ENCODE results near the gene KIAA0753. TPM values are rescaled to one million over a fixed set of nuclear protein-coding genes. Genes with fewer than 3 reads are reported as not detected.

Gene KIAA0753
- total and polyA plus RNA-seq, 2 of the 8 experiments (the other 6 are each of a cell fraction or from before 2014, with no cell fraction given): 5.0 to 27.1 TPM

DNA sequence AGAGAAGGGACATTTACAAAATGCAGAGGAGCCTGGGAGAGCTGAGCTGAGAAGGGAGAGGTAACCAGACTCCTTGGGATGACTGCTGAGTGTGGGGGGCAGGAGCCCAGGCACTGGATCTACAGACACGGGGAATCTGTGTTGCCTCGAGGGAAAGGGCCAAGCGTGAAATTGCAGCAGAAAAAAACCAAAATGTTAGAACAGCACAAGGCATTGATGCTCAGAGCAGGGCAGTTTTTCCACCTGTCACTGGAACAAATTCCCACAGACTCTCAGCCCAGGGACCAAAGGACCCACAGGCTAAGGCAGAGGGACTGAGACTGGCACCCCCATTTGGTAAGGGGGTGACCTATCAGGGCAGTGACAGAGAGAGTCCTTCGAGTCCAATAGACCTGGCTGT is 86.2 kb downstream of the KIAA0753 start:
- Histone ChIP-seq H3K9me3 (ENCODE audit: insufficient read depth in 2 of 2, low read depth in 1 of 2, low read length in 1 of 2) (no peaks in the 10 kb centered on the region), H2BK20ac (ENCODE audit: low read length) (no peak overlapping the region), H3K23me2 (ENCODE audit: low read depth, low read length) (peaks cover 14% of the 10 kb centered on the region; the same call in 1 of the 2 replicates), H3K27me3 (replicated peaks in 1 of 4; ENCODE audit: control insufficient read depth in 3 of 4, extremely low read depth in 1 of 4, insufficient read depth in 3 of 4, low read length in 3 of 4) (peaks cover 14 to 42% (median 34%) of the 10 kb centered on the region in 4 experiments), H3K4me2 (ENCODE audit: insufficient read depth in 1 of 2, low read depth in 2 of 2, low read length in 2 of 2) (peak overlapping the region in 1 of 2 experiments; percentile 83; a peak in 1 of 4 replicates), H3K9ac (replicated peaks in 1 of 4; ENCODE audit: extremely low read depth in 1 of 4, low read depth in 3 of 4, low read length in 3 of 4) (no peak overlapping the region), H3K36me3 (ENCODE audit: control insufficient read depth in 2 of 4, insufficient read depth in 4 of 4, low read length in 3 of 4) (no peaks in the 10 kb centered on the region), H2AK5ac (ENCODE audit: low read depth, low read length) (no peak overlapping the region), H3K14ac (ENCODE audit: insufficient read length) (no peak overlapping the region), H2BK120ac (replicated peaks; ENCODE audit: low read depth, low read length) (no peak overlapping the region), H2AFZ (ENCODE audit: low read length) (no peak overlapping the region), H3K56ac (replicated peaks; ENCODE audit: insufficient read length, low read depth, low read length) (no peak overlapping the region), H4K20me1 (replicated peaks in 1 of 2; ENCODE audit: control insufficient read depth in 1 of 2, insufficient read depth in 2 of 2, low read length in 2 of 2) (peaks cover 0 to 5% of the 10 kb centered on the region in 2 experiments), H4K5ac (ENCODE audit: insufficient read length, low read depth, low read length) (no peak overlapping the region), H3K79me1 (ENCODE audit: low read depth, low read length) (no peaks in the 10 kb centered on the region), H3K4ac (replicated peaks; ENCODE audit: insufficient read length, low read depth, low read length) (no peak overlapping the region), H2BK15ac (ENCODE audit: low read length) (0 out of 2 replicates have a peak overlapping the region, but pooled peaks have one; percentile 32), H3K23ac (ENCODE audit: insufficient read length) (no peak overlapping the region), H2BK12ac (ENCODE audit: low read depth, low read length) (no peak overlapping the region), H3K79me2 (ENCODE audit: control insufficient read depth in 1 of 2, insufficient read depth in 2 of 2, low read length in 2 of 2) (no peaks in the 10 kb centered on the region), H3K4me1 (replicated peaks in 1 of 4; ENCODE audit: control insufficient read depth in 3 of 4, insufficient read depth in 4 of 4, low read length in 3 of 4) (peaks cover 4 to 19% (median 12%) of the 10 kb centered on the region in 4 experiments), H4K8ac (ENCODE audit: extremely low read depth, insufficient read depth, low read length) (no peak overlapping the region), H4K91ac (replicated peaks; ENCODE audit: insufficient read length, low read length) (no peak overlapping the region), H2BK5ac (ENCODE audit: low read depth, low read length) (no peak overlapping the region), H3K4me3 (ENCODE audit: extremely low read depth in 1 of 4, insufficient read depth in 2 of 4, low read depth in 3 of 4, low read length in 4 of 4) (no peak overlapping the region), H3K27ac (ENCODE audit: low read depth, low read length) (no peak overlapping the region), H3K18ac (ENCODE audit: extremely low read depth, low read length) (no peak overlapping the region)
- ChIA-PET CTCF (ENCODE audit: partially characterized antibody) (interaction anchor here (0.7 to 2.7 kb wide), 10 partner anchors 25 to 904 kb away, joined by 3 to 10 read pairs (median 4); no protein-coding TSS in a partner anchor), POLR2A (ENCODE audit: partially characterized antibody) (interaction anchor here (1.3 kb wide), 1 partner anchor 63 kb away, joined by 6 read pairs; no protein-coding TSS in a partner anchor)
- WGBS, 2 experiments (ENCODE audit: extremely low coverage in 1 of 2, insufficient coverage in 1 of 2, insufficient read length in 1 of 2, insufficient replicate concordance in 2 of 2, low coverage in 1 of 2, low lambda C conversion rate in 2 of 2, missing lambda C conversion rate in 1 of 2): 91% methylated on average over 2 of the region's 4 CpGs; no CpG with 5 or more reads in 1 of the 2 experiments
- no peak for FAIRE-seq
- no peak for DNase-seq (ENCODE audit: low read depth in 1 of 2, low spot score in 2 of 2)
- TF ChIP-seq MAX (IDR thresholded peaks at IDR 0.05) (no peak), BACH1 (IDR thresholded peaks at IDR 0.05; ENCODE audit: low read length) (no peak), EZH2 (IDR thresholded peaks at IDR 0.05; ENCODE audit: low read depth, low read length, severe bottlenecking) (no peak), BCL11A (IDR thresholded peaks at IDR 0.05; ENCODE audit: low read depth in 2 of 2, low read length in 2 of 2) (no peak), CHD2 (IDR thresholded peaks at IDR 0.05; ENCODE audit: low read length) (no peak), SP4 (IDR thresholded peaks at IDR 0.05; ENCODE audit: low read length) (no peak), KDM1A (IDR thresholded peaks at IDR 0.05; ENCODE audit: borderline replicate concordance, low read length) (no peak), POLR2AphosphoS5 (IDR thresholded peaks at IDR 0.05; ENCODE audit: low read depth, low read length) (no peak), RBBP5 (IDR thresholded peaks at IDR 0.05; ENCODE audit: borderline replicate concordance, low read depth, low read length) (no peak), SP2 (IDR thresholded peaks at IDR 0.05; ENCODE audit: low read length) (no peak)
- TF ChIP-seq, protein P1, sequence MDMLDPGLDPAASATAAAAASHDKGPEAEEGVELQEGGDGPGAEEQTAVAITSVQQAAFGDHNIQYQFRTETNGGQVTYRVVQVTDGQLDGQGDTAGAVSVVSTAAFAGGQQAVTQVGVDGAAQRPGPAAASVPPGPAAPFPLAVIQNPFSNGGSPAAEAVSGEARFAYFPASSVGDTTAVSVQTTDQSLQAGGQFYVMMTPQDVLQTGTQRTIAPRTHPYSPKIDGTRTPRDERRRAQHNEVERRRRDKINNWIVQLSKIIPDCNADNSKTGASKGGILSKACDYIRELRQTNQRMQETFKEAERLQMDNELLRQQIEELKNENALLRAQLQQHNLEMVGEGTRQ (IDR thresholded peaks at IDR 0.05; ENCODE audit: low read length): no peak
- TF ChIP-seq, protein P2, sequence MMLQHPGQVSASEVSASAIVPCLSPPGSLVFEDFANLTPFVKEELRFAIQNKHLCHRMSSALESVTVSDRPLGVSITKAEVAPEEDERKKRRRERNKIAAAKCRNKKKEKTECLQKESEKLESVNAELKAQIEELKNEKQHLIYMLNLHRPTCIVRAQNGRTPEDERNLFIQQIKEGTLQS (IDR thresholded peaks at IDR 0.05; ENCODE audit: insufficient read depth, low read depth, low read length): no peak
